ENCODE measurements around the gene GLYAT. TPM values are rescaled to one million over a fixed set of nuclear protein-coding genes. Genes with fewer than 3 reads are reported as not detected.
A peak's percentile ranks its signal among the peaks of the same experiment; 100 is the strongest.
"Not testable (repeated sequence)": the region's sequence is repeated elsewhere in the genome, so short reads cannot be mapped to it uniquely, and the experiment has no call there.

Gene GLYAT
- total RNA-seq, 4 donors from 2014 or later = 0.36 to 0.42 TPM; not detected in 2

GRCh38 chr11:58691675-58692074, 40.1 kb downstream of the GLYAT start:
- 68% methylated on average over 5 of the region's 5 CpGs for WGBS
- no peak for DNase-seq (ENCODE audit: low spot score in 2 of 2)
- no peaks in the 10 kb centered on the region for H3K4me1 ChIP-seq
- H3K9me3 ChIP-seq = no peaks in the 10 kb centered on the region
- H3K36me3 ChIP-seq = no peaks in the 10 kb centered on the region
- H3K4me3 ChIP-seq = no peak overlapping the region
- TF ChIP-seq POLR2AphosphoS5 (IDR thresholded peaks at IDR 0.05) = no peak
- TF ChIP-seq POLR2A (IDR thresholded peaks at IDR 0.05) = no peak
- no peak for TF ChIP-seq EP300 (IDR thresholded peaks at IDR 0.05)
- TF ChIP-seq CTCF (IDR thresholded peaks at IDR 0.05) = no peak
- no peak overlapping the region for H3K27ac ChIP-seq
- no peaks in the 10 kb centered on the region for H3K27me3 ChIP-seq

GRCh38 chr11:58688789-58689503, 42.8 kb downstream of the GLYAT start:
- TF ChIP-seq EP300 (IDR thresholded peaks at IDR 0.05) (no peak), CTCF (IDR thresholded peaks at IDR 0.05) (no peak), POLR2A (IDR thresholded peaks at IDR 0.05) (no peak), POLR2AphosphoS5 (IDR thresholded peaks at IDR 0.05) (no peak)
- Histone ChIP-seq H3K27ac (peak overlapping the region; percentile 20), H3K36me3 (no peaks in the 10 kb centered on the region), H3K27me3 (no peaks in the 10 kb centered on the region), H3K9me3 (no peaks in the 10 kb centered on the region), H3K4me3 (no peak overlapping the region), H3K4me1 (no peaks in the 10 kb centered on the region)
- DNase-seq (ENCODE audit: low spot score in 2 of 2) = no peak
- 49% methylated on average over 4 of the region's 4 CpGs for WGBS

- Histone ChIP-seq H3K27ac (no peak overlapping the region), H3K4me3 (no peak overlapping the region), H3K27me3 (no peaks in the 10 kb centered on the region), H3K4me1 (no peaks in the 10 kb centered on the region), H3K36me3 (no peaks in the 10 kb centered on the region), H3K9me3 (no peaks in the 10 kb centered on the region)
- 78% methylated on average over 9 of the region's 9 CpGs for WGBS
- no peak for DNase-seq (ENCODE audit: low spot score in 2 of 2)
- no peak for TF ChIP-seq POLR2A (IDR thresholded peaks at IDR 0.05)
- TF ChIP-seq CTCF (IDR thresholded peaks at IDR 0.05) = no peak
- no peak for TF ChIP-seq EP300 (IDR thresholded peaks at IDR 0.05)
- TF ChIP-seq POLR2AphosphoS5 (IDR thresholded peaks at IDR 0.05) = no peak
These were observed 45.6 kb downstream of the GLYAT start for GRCh38 chr11:58685973-58686722.

GRCh38 chr11:58682660-58683059, 49.1 kb downstream of the GLYAT start:
- H3K36me3 ChIP-seq; H3K27ac ChIP-seq; H3K27me3 ChIP-seq; H3K9me3 ChIP-seq; H3K4me1 ChIP-seq; DNase-seq (ENCODE audit: low spot score in 2 of 2); H3K4me3 ChIP-seq: not testable (repeated sequence)
- 79% methylated on average over 3 of the region's 3 CpGs for WGBS

GRCh38 chr11:58677536-58677935, 54.2 kb downstream of the GLYAT start:
- not testable (repeated sequence) for H3K4me3 ChIP-seq; H3K4me1 ChIP-seq; H3K36me3 ChIP-seq; DNase-seq (ENCODE audit: low spot score in 2 of 2); H3K27me3 ChIP-seq; H3K9me3 ChIP-seq; H3K27ac ChIP-seq
- whole genome bisulfite sequencing = 67% methylated on average over 1 of the region's 1 CpG

- WGBS = 66% methylated on average over 1 of the region's 1 CpG
- Histone ChIP-seq H3K4me3 (no peak overlapping the region), H3K36me3 (no peaks in the 10 kb centered on the region), H3K27me3 (peaks cover 8% of the 10 kb centered on the region), H3K9me3 (no peaks in the 10 kb centered on the region), H3K4me1 (no peaks in the 10 kb centered on the region), H3K27ac (no peak overlapping the region)
- DNase-seq (ENCODE audit: low spot score in 2 of 2) = no peak
- TF ChIP-seq POLR2A (IDR thresholded peaks at IDR 0.05) = no peak
- TF ChIP-seq POLR2AphosphoS5 (IDR thresholded peaks at IDR 0.05) = no peak
- TF ChIP-seq CTCF (IDR thresholded peaks at IDR 0.05) = no peak
- no peak for TF ChIP-seq EP300 (IDR thresholded peaks at IDR 0.05)
These were observed 55.1 kb downstream of the GLYAT start for GRCh38 chr11:58676563-58677135.

Data from suprapubic skin (tissue), 4 donors.